Stimulated activated CD8-positive, alpha-beta memory T cell treated with anti-CD3 and anti-CD28 coated beads, Interleukin-12 subunit alpha, Interleukin-12 subunit beta, amount 100 ng/mL, for 1 hour (primary cell): ENCODE results near the gene MGAT2.
"Not testable (repeated sequence)": the region's sequence is repeated elsewhere in the genome, so short reads cannot be mapped to it uniquely, and the experiment has no call there.

ENCODE experiments used
- DNase-seq: peaks from one replicate; pipeline ENCODE4 v3.0.0-alpha.2; 2020; ENCODE audit warnings: low read depth

Gene MGAT2

DNA sequence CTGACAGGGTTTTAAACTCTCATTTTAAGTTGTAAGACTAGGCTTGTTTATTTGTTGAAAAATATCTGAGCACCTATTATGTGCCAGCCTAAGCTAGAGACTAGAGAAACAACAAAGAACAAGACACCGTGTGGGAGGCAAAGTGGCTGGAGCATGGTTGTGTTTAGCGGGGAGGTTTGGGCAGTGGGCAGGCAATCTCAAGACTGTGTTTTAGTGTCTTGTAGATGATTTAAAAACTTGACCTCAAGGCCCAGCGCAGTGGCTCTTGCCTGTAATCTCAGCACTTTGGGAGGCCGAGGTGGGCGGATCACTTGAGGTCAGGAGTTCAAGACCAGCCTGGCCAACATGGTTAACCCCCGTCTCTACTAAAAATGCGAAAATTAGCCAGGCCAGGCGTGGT, 7.9 kb upstream of the MGAT2 start:
- DNase-seq: no peak

DNA sequence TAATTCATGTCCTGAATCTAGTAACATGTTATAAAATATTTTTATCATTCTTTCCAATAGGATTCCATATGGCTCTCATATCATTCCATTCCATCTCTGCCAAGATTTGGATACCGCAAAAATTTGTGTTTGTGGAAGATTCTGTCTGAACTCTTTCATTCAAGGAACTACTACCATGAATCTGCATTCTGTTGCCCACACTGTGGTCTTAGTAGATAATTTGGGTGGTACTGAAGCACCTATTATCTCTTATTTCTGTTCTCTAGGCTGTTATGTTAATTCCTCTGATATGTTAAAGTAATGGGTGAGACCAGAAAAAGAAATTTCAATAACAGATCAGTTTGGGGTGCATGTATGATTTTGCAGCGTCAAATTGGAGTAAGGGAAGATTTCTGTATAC, 6.4 kb upstream of the MGAT2 start:
- DNase-seq: no peak

DNA sequence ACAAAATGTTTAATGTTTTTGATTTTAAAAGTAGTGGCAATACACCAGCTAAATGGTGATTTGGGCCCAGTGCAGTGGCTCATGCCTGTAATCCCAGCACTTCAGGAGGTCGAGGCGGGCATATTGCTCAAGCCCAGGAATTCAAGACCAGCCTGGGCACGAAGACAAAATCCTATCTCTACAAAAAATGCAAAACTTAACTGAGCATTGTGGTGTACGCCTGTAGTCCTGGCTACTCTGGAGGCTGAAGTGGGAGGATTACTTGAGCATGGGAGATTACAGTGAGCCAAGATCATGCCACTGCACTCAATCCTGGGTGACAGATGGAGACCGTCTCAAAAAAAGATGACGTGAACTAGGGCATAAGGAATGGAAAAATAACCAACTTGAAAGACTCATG, 4.8 kb upstream of the MGAT2 start:
- no peak for DNase-seq

DNA sequence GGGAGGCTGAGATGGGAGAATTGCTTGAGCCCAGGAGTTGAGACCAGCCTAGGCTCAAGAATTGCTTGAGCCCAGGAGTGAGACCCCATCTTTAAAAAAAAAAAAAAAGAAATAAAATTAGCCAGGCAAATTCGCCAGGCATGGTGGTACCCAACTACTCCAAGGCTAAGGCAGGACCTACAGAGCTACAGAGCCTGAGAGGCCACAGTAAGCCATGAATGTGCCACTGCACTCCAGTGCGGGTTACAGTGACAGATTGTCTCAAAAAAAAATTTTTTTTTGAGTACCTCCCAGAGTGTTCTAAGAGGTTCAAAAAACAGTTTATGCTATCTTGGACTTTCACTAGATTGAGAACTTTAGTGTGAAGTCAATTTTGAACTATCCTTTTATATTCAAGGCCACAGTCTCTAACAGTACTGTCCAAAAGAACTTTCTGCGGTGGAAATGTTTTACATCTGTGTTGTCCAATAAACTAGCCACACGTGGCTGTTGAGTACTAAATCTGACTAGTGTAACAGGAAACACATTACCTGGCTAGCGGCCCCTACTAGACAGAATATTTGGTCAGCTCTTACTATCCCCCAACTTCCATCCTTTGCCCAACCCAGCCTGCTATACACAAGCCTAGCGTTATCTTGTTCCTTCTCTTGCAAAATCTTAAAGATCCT, 2.6 kb upstream of the MGAT2 start:
- no peak for DNase-seq

DNA sequence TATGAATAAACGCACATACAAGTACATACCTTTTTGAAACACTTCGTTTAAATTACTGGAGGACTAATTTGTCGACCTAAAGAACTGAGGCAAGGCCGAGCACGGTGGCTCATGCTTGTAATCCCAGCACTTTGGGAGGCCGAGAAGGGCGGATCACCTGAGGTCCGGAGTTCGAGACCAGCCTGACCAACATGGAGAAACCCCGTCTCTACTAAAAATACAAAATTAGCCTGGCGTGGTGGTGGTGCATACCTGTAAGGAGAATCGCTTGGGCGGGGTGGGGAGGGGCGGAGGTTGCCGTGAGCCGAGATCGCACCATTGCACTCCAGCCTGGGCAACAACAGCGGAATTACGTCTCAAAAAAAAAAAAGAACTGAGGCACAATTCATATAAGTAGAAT, 1.3 kb upstream of the MGAT2 start:
- not testable (repeated sequence) for DNase-seq

DNA sequence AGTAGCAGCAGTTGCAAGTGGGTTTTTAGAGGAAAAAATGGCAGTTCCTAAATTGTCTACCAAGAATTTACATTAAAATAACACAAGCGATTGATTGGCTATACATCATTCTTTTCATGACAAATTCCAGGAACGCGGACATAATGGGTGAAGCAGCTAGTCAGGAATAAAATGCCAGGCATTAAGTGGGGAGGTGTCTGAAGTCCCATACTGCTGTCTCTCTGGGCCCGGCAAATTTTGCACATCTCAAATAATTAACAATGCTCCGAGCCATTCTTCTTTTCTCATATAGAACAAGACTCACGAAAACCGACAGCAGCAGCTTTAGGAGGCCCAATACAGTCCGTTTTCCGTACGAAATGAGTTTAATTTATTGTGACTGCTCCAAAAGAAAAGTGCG, 869 bp upstream of the MGAT2 start:
- no peak for DNase-seq

DNA sequence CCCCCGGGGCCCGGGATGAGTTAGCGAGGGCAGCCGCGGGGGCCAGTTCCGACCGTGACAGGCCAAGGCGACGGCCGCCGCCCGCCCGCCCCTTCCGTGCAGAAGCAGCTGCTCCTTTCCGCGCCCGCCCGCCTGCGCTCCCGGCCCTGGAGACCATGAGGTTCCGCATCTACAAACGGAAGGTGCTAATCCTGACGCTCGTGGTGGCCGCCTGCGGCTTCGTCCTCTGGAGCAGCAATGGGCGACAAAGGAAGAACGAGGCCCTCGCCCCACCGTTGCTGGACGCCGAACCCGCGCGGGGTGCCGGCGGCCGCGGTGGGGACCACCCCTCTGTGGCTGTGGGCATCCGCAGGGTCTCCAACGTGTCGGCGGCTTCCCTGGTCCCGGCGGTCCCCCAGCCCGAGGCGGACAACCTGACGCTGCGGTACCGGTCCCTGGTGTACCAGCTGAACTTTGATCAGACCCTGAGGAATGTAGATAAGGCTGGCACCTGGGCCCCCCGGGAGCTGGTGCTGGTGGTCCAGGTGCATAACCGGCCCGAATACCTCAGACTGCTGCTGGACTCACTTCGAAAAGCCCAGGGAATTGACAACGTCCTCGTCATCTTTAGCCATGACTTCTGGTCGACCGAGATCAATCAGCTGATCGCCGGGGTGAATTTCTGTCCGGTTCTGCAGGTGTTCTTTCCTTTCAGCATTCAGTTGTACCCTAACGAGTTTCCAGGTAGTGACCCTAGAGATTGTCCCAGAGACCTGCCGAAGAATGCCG, 699 bp downstream of the MGAT2 start:
- no peak for DNase-seq

DNA sequence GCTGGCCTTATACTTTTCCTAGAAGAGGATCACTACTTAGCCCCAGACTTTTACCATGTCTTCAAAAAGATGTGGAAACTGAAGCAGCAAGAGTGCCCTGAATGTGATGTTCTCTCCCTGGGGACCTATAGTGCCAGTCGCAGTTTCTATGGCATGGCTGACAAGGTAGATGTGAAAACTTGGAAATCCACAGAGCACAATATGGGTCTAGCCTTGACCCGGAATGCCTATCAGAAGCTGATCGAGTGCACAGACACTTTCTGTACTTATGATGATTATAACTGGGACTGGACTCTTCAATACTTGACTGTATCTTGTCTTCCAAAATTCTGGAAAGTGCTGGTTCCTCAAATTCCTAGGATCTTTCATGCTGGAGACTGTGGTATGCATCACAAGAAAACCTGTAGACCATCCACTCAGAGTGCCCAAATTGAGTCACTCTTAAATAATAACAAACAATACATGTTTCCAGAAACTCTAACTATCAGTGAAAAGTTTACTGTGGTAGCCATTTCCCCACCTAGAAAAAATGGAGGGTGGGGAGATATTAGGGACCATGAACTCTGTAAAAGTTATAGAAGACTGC, 1.5 kb downstream of the MGAT2 start:
- DNase-seq: no peak

DNA sequence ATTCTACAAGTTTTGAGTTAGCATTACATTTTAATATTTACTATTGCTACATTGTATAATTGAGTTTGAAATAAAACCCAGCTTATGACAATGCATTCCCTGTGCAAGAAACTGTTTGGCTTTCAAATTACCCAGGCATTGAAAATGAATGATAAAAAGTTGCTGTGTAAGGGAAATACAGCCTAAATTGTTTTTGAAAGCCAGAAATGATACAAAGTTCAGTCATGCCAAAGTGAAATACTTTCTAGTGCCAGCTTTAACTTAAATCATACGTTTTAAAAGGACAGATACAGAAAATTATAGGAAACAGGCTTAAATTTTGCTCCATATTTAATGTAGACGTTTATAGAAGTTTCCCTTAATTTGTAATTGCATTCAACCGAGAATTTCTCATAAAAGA, 2.8 kb downstream of the MGAT2 start:
- DNase-seq: no peak

DNA sequence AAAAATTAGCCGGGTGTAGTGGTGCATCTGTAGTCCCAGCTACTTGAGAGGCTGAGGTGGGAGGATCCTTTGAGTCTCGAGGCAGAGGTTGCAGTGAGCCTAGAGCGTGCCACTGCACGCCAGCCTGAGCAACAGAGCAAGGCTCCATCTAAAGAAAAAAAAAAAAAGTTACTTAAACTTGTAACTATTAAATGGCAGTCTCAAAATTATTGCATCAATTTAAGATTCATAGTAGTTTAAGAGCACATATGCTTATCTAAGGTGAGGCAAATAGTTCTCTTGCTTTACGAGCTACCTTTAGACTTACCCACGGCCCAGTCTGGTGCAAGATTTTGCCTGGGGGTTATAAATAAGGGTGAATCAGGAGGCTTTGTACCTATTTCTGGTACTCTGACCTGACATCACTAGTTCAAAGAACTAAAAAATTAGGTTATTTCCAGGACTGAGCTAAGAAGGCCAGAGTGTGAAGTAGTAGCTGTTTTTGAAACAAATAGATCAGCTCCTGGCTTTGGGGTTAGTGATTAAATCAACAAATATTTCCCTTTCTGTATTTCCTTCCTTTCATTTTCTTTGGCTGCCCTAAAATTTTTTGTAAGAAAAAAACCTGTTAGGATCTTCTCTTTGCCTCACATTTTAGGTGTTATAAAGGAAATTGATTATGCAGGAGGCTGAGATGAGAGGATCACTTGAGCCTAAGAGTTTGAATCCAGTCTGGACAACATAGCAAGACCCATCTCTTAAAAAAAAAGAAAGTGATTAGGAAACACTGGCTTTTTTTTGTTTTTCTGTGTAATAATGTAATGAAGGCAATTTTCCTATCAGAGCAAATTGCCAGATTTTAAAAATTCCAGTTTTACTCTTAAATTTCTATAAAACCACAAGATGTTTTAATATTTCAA, 3.6 kb downstream of the MGAT2 start:
- DNase-seq: no peak

DNA sequence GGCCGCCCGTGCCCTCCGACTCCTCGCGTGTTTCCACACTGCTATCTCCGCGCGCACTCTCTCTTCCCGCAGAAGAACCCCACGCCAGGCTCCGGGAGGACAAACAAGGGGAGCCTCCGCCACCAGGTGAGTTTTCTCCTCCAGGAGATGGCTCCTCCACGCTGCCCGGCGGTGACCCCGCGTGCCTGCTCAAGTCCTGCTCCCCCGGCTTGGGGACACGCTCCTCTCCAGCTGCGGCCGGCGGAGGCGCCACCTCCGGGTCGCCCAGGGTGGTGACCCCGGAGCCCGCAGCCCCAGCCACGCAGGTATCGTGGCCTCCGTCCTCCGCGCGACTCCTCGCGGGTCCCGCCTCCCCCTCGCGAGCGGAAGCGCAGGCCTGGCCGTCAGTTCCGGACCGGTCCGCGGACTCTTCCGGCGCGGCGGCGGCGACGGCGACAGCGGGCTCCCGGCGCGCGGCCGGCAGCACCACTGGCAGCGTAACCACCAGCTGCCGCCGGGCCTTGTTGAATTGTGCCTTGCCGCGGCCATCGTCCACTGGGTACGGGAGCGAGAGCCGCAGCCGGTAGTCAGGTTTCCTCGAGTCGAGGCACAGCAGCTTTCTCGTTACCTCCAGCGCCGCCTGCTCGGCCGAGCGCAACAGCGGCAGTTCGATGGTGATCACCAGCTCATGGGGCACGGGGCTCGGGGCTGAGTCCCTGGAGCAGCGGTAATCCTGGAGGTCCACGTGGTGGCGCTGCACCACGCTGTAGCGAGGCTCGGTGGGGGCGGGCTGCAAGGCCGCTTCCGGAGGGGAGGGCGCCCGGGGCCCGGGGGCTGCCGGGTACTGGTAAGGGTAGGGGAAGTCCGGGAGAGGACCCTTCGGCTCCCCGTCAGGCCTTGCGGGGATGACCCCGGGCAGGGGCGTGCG, 13.3 kb downstream of the MGAT2 start:
- DNase-seq: peak; percentile 91

DNA sequence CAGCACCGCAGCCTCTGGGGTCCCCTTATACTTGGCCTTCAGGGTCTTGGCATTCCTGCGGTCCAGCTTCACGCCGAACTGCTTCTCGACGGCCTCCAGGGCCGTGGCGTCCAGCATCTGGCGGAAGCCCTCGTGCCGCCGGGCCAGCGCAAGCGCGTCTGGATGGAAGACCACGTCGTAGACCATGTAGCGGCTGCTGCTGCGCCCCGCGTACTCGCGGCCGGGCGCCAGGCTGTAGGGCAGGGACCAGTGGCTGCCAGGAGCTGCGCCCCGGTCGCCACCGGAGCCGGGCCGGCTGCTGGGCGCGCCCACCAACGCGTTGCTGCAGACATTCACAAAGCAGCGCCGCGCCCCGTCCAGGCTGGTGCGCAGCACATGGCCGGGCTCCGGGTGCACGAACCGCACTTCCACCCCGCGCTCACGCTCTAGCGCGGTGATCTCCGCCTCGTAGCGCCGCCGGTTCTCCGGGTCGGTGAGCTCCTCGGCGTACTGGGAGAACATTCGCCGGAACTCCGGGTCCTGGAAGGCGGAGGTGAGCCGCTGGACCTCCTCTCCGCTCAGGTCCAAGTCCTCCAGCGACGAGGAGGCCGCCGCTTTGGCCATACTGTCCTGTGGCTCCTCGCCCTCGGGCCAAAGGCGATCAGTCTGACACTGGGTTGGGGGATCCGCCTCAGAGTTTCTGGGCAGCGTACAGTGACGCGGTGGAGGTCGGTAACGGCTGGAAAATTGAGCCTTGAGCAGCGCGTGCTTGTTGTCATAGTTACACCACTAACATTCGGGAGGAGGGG, 14.1 kb downstream of the MGAT2 start, which contains the start of gene DNAAF2:
Gene DNAAF2, minus strand, starts transcription at position 698 of the 788 bp plus-strand sequence. Its CDS starts 95 bp downstream, at position 603.
- peak; percentile 49 for DNase-seq

DNA sequence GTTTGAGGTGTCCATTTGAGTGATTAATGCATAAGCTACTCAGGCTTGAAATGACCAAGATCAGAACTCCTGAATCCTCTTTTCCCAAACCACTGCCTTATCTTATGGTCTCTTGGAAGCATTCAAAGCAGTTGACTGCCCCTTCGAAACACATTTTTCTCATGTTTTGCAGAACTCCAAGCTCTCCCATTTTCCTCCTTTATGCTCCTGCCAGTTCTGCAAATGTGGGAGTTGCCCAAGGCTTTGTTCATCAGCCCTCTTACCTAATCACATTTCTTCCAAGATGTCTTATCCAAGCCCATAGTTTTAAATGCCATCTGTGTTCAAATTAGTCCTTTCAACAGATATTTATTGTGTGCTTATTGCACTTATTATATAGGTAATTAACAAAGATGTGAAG, 16.3 kb downstream of the MGAT2 start:
- DNase-seq: no peak

DNA sequence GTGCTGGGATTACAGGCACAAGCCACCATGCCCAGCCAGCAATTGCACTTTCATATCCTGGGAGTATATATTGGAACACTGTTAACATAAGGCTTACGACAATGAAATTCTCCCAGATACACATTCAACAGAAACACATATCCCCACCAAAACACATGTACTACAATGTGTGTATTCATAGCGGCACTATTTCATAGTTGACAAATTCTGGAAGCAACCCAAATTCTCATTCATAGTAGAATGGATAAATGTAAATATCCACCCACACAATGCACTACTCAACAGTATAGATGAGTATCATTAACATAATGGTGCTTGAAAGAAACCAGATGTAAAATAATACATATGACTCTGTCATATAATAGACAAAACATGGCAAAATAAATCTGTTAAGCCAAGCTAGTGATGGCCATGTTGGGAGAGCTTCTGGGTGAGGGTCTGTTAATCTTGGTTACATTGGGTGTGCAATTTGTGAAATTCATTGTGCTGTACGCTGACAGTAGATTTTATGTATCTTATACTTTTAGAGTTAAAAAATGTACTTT, 17.0 kb downstream of the MGAT2 start:
- no peak for DNase-seq

DNA sequence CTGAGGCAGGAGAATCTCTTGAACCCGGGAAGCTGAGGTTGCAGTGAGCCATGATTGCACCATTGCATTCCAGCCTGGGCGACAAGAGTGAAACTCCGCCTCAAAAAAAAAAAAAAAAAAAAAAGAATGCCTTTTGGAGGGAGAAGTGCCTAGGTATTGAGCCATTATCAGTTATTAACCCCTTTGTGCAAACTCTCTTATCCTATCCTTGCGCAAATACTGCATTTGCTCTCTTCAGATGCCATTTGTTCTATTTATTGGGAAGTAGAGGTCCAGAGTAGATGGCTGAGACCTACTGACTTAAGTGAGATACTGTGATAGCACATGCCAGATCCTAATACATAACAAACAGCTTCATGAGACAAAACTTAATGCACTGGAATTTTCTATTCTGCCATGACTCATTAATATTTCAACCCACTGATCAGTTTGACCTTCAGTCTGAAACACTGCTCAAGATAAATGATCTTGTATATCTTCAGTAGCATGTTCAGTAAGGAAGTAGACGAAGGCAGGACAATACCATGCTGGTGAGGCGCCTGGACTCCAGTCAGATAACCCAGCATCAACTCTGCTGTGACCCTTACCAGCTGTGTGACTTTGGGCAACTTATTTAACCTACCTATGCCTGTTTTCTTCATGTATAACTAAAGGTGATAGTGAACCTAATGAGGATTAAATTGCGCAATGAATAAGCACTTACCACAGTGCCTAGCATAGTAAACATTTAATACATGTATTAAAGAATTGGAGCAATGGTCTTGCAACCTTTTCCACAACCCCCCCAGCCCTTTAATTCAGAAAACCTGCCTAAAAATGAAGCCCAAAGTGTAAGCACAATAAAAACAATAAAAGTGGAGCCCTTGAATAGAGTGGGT, 20.2 kb downstream of the MGAT2 start:
- no peak for DNase-seq

DNA sequence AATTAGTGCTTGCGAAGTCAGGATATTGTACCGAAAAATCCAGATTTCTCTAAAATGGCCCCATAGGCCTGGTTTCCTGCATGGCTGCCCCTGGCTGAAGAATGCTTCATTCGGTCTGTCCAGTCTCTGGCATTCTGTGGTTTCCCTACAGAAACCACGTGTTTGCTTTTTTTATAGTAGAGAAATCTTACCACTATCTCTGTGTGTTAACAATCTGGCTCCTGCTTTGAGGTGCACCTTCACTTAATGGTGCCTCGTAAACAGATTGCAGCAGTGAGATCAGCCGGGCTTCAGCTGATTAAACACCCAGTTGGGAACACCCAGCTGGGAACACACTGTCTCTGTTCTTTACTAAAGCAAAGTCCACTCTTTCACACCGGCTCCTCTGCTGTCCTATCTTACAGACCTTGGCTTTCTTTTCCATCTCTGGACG, 21.1 kb downstream of the MGAT2 start:
- DNase-seq: no peak

DNA sequence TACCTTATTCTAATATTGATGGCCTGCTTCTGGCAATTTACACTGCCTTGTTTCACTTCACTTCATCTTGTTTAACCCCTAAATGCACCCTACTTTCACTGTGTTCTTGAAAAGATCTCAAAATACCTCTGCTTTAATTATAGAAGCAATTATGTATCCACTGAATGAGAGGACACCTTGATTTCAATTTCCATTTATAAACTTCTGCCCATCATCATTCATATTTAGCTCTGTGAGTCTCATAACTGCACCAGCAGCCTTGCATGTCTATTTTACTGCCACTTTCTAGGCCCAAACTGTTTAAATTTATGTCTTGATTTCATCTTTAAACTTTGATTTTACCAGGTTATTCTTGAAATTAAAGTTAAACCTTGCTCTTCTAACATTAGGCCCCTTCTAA, 21.6 kb downstream of the MGAT2 start:
- DNase-seq: no peak

DNA sequence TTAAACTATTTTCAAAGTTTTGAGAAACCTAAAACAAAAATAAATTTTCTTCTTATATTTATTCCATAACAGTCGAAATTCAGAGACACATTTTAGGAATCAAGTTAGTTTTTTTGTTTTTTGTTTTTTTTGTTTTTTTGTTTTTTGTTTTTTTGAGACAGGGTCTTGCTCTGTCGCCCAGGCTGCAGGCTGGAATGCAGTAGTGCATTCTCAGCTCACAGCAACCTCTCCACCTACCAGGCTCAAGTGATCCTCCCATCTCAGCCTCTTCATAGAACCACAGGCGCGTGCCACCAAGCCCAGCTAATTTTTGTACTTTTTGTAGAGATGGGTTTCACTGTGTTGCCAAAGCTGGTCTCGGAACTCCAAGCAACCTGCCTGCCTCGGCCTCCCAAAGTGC, 32.9 kb downstream of the MGAT2 start:
- no peak for DNase-seq

DNA sequence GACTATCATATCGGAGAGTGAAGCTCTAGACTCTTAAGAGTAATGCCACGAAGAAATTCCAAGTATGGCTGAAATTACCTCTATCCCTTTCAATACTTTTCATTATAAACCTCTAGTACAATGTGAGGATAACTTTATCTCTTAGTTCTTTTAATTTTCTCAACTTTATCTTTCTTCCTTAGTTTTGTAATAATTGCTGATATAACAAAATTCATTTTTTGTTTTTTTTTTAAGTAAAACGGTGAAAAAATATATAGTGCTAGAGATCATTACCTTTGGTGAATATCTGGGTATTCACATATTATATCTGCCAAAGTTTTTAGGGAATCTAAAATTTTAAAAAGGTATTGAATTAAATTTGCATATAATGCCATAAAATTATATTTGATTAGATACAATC, 33.9 kb downstream of the MGAT2 start:
- DNase-seq: no peak
